ENCODE measurements around the gene VRTN.
"Not testable (repeated sequence)": the region's sequence is repeated elsewhere in the genome, so short reads cannot be mapped to it uniquely, and the experiment has no call there.

The VRTN gene

GRCh38 chr14:74326369-74327152, 21.7 kb upstream of the VRTN start:
- TF ChIP-seq POLR2A (IDR thresholded peaks at IDR 0.05; ENCODE audit: low read length) (no peak), GATA1 (IDR thresholded peaks at IDR 0.05; ENCODE audit: low read depth, low read length) (no peak)
- no peak for DNase-seq

- DNase-seq: not testable (repeated sequence)
These were observed 18.2 kb upstream of the VRTN start for GRCh38 chr14:74329950-74330552.

- no peak for DNase-seq
- TF ChIP-seq POLR2A (IDR thresholded peaks at IDR 0.05; ENCODE audit: low read length): no peak
- no peak for TF ChIP-seq GATA1 (IDR thresholded peaks at IDR 0.05; ENCODE audit: low read depth, low read length)
These were observed 14.4 kb upstream of the VRTN start for GRCh38 chr14:74333909-74334308.

GRCh38 chr14:74346341-74346740, 1.9 kb upstream of the VRTN start:
- TF ChIP-seq POLR2A (IDR thresholded peaks at IDR 0.05; ENCODE audit: low read length) (no peak), GATA1 (IDR thresholded peaks at IDR 0.05; ENCODE audit: low read depth, low read length) (no peak)
- DNase-seq: no peak

GRCh38 chr14:74347097-74347794, 1.0 kb upstream of the VRTN start:
- no peak for DNase-seq
- TF ChIP-seq GATA1 (IDR thresholded peaks at IDR 0.05; ENCODE audit: low read depth, low read length): no peak

- DNase-seq: no peak
- TF ChIP-seq GATA1 (IDR thresholded peaks at IDR 0.05; ENCODE audit: low read depth, low read length) (no peak), POLR2A (IDR thresholded peaks at IDR 0.05; ENCODE audit: low read length) (no peak)
These were observed 523 bp upstream of the VRTN start for GRCh38 chr14:74347795-74348100.

- TF ChIP-seq POLR2A (IDR thresholded peaks at IDR 0.05; ENCODE audit: low read length) (no peak), GATA1 (IDR thresholded peaks at IDR 0.05; ENCODE audit: low read depth, low read length) (no peak)
- DNase-seq: no peak
These were observed 628 bp downstream of the VRTN start for GRCh38 chr14:74348735-74349463.

- DNase-seq: no peak
- TF ChIP-seq POLR2A (IDR thresholded peaks at IDR 0.05; ENCODE audit: low read length): no peak
- no peak for TF ChIP-seq GATA1 (IDR thresholded peaks at IDR 0.05; ENCODE audit: low read depth, low read length)
These were observed 1.5 kb downstream of the VRTN start for GRCh38 chr14:74349757-74350156.

- DNase-seq: no peak
- TF ChIP-seq POLR2A (IDR thresholded peaks at IDR 0.05; ENCODE audit: low read length): no peak
- TF ChIP-seq GATA1 (IDR thresholded peaks at IDR 0.05; ENCODE audit: low read depth, low read length): no peak
These were observed 2.1 kb downstream of the VRTN start for GRCh38 chr14:74350211-74350927.

GRCh38 chr14:74350928-74351323, 2.7 kb downstream of the VRTN start:
- DNase-seq: no peak
- no peak for TF ChIP-seq POLR2A (IDR thresholded peaks at IDR 0.05; ENCODE audit: low read length)
- TF ChIP-seq GATA1 (IDR thresholded peaks at IDR 0.05; ENCODE audit: low read depth, low read length): no peak

GRCh38 chr14:74356892-74357575, 8.8 kb downstream of the VRTN start:
- no peak for DNase-seq

GRCh38 chr14:74357585-74357984, 9.3 kb downstream of the VRTN start:
- no peak for DNase-seq
- TF ChIP-seq POLR2A (IDR thresholded peaks at IDR 0.05; ENCODE audit: low read length) (no peak), GATA1 (IDR thresholded peaks at IDR 0.05; ENCODE audit: low read depth, low read length) (no peak)

More at GRCh38 chr14:74356892-74357575, 8.8 kb downstream of the VRTN start:
- TF ChIP-seq POLR2A (IDR thresholded peaks at IDR 0.05; ENCODE audit: low read length) (no peak), GATA1 (IDR thresholded peaks at IDR 0.05; ENCODE audit: low read depth, low read length) (no peak)

GRCh38 chr14:74358176-74358829, 10.0 kb downstream of the VRTN start:
- TF ChIP-seq POLR2A (IDR thresholded peaks at IDR 0.05; ENCODE audit: low read length) (no peak), GATA1 (IDR thresholded peaks at IDR 0.05; ENCODE audit: low read depth, low read length) (no peak)
- DNase-seq: no peak
